ENCODE data around the gene RUSC2. TPM values are rescaled to one million over a fixed set of nuclear protein-coding genes. Genes with fewer than 3 reads are reported as not detected.
"Not testable (repeated sequence)": the region's sequence is repeated elsewhere in the genome, so short reads cannot be mapped to it uniquely, and the experiment has no call there.

RUSC2 gene
- total and polyA plus RNA-seq, 12 donors = 22.1 to 34.9 (median 28.2) TPM

- TF ChIP-seq CTCF (IDR thresholded peaks at IDR 0.05) = no peak
- H3K4me1 ChIP-seq = peaks cover 31 to 88% (median 76%) of the 10 kb centered on the region in 9 donors
- H3K27me3 ChIP-seq = no peaks in the 10 kb centered on the region
- DNase-seq = no peak
- 45 to 46% methylated on average over 2 of the region's 2 CpGs for WGBS, 2 donors
- no peaks in the 10 kb centered on the region for H3K9me3 ChIP-seq
- H3K27ac ChIP-seq = peak overlapping the region in 9 of 10 donors; percentile 29 to 91 (median 77)
- no peak overlapping the region for H3K4me3 ChIP-seq
- intact Hi-C loops (cut with DNase I) = no loop called here
- ATAC-seq = peak in 6 of 8 donors; percentile 2 to 70 (median 36)
- no peaks in the 10 kb centered on the region for H3K36me3 ChIP-seq
Measured at GRCh38 chr9:35521708-35522107, 31.8 kb downstream of the RUSC2 start.

- intact Hi-C loops (cut with DNase I) = no loop called here
- Histone ChIP-seq H3K4me1 (peaks cover 31 to 88% (median 76%) of the 10 kb centered on the region in 9 donors), H3K36me3 (no peaks in the 10 kb centered on the region), H3K27me3 (no peaks in the 10 kb centered on the region), H3K4me3 (no peak overlapping the region), H3K9me3 (no peaks in the 10 kb centered on the region), H3K27ac (peak overlapping the region in 8 of 10 donors; percentile 42 to 91 (median 78))
- ATAC-seq (no peak), DNase-seq (no peak)
- TF ChIP-seq CTCF (IDR thresholded peaks at IDR 0.05) = peak in 2 of 9 donors; percentile 16 to 21
Measured at GRCh38 chr9:35522187-35522586, 32.3 kb downstream of the RUSC2 start.

GRCh38 chr9:35522700-35523099, 32.8 kb downstream of the RUSC2 start:
- peak overlapping the region in 3 of 10 donors; percentile 70 to 91 (median 77) for H3K27ac ChIP-seq
- TF ChIP-seq CTCF (IDR thresholded peaks at IDR 0.05) = no peak
- no peak for ATAC-seq
- intact Hi-C loops (cut with DNase I) = no loop called here
- DNase-seq = no peak
- no peak overlapping the region for H3K4me3 ChIP-seq
- H3K36me3 ChIP-seq = peaks cover 0 to under 1% (median 0%) of the 10 kb centered on the region in 9 donors
- 97% methylated on average over 1 of the region's 1 CpG for WGBS, 2 donors
- H3K27me3 ChIP-seq = no peaks in the 10 kb centered on the region
- no peaks in the 10 kb centered on the region for H3K9me3 ChIP-seq
- peaks cover 31 to 85% (median 71%) of the 10 kb centered on the region in 9 donors for H3K4me1 ChIP-seq

GRCh38 chr9:35523556-35523955, 33.6 kb downstream of the RUSC2 start:
- intact Hi-C loops (cut with DNase I); H3K4me3 ChIP-seq; H3K27me3 ChIP-seq; ATAC-seq; H3K36me3 ChIP-seq; H3K9me3 ChIP-seq; H3K27ac ChIP-seq; DNase-seq: not testable (repeated sequence)
- H3K4me1 ChIP-seq = peaks cover 24 to 76% (median 62%) of the 10 kb centered on the region in 9 donors

- intact Hi-C loops (cut with DNase I) = no loop called here
- peaks cover 2 to 71% (median 53%) of the 10 kb centered on the region in 9 donors for H3K4me1 ChIP-seq
- DNase-seq (no peak), ATAC-seq (peak in 5 of 8 donors; percentile 41 to 70 (median 50))
- no peaks in the 10 kb centered on the region for H3K9me3 ChIP-seq
- H3K36me3 ChIP-seq = peaks cover 0 to 3% (median 0%) of the 10 kb centered on the region in 9 donors
- 35 to 43% methylated on average over 1 of the region's 1 CpG for WGBS, 2 donors
- peak overlapping the region in 8 of 10 donors; percentile 30 to 67 (median 38) for H3K27ac ChIP-seq
- H3K27me3 ChIP-seq = no peaks in the 10 kb centered on the region
- no peak overlapping the region for H3K4me3 ChIP-seq
- TF ChIP-seq CTCF (IDR thresholded peaks at IDR 0.05) = no peak
Measured at GRCh38 chr9:35526087-35526801, 36.3 kb downstream of the RUSC2 start.

Measured in heart right ventricle (tissue), 16 donors.